Stimulated activated CD4-positive, alpha-beta T cell treated with anti-CD3 and anti-CD28 coated beads, TNF-alpha, amount 100 ng/mL, for 24 hours (primary cell): ENCODE data around the gene PMP22.
"Not testable (repeated sequence)": the region's sequence is repeated elsewhere in the genome, so short reads cannot be mapped to it uniquely, and the experiment has no call there.

Experiments
- DNase-seq, 3 experiments: peaks; one replicate each; pipeline ENCODE4 v3.0.0-alpha.2; 2020; ENCODE audit warnings: low read depth in 3 of 3

PMP22 gene

DNA sequence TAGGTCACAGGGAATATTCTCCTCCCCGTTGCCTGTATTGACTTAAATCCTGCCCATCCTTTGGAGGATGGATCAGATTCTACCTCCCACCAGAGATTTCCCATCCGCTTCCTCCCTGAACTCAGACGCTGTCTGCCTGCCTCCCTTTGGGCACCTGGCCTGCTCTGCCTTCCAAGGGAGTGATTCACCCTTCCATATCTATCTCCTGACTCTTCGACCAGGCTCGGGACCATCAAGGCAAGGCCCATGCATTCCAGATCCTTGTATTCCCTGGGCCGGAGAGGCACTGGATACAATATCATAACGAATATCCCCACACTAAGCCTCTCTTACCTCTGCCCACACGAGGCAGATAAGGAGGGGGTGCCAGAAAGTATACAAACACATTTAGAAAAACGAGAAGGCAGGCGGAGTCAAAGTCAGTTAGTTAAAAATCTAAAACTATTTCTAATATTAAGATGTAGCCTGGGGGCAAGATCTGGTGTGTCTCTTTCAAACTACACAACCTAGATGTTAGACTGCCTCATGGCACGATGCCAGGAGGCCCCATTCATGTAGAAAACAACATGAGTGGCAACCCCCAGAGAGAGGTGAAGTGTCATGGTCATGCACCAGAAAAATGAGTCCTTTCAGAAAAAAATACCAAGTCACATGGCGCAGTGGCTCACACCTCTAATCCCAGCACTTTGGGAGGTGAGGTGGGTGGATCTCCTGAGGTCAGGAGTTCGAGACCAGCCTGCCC, 9.2 kb downstream of the PMP22 start:
- no peak for DNase-seq

DNA sequence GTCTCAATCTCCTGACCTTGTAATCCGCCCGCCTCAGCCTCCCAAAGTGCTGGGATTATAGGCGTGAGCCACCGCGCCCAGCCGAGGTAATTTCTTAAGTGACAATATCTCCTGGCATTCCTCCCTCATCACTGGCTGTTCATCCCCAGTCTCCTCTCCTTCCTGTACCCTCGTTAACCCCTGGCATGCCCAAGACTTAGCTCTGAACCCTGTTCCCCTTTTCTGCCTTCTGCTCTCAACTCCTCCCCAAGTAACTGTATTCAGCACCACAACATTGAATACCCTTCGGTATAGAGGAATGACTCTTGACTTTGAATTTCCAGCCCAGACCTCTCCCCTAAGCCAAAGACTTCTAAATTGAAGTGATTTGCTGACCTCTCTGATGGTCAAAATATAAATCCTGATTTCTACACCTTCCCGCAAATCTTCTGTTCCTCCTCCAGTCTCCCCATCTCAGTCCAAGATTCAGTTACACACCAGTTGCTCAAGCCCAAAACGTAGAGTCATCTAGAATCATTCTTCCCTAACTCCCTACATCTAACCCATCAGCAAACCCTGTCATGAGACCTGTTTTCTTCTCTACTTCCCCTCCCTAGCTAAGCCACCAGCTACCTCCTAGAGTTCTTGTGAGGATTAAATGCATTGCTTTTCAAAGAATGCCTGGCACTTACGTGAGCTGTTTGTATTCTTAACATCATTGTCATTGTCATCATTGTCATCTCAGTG, 14.8 kb downstream of the PMP22 start:
- DNase-seq = no peak

DNA sequence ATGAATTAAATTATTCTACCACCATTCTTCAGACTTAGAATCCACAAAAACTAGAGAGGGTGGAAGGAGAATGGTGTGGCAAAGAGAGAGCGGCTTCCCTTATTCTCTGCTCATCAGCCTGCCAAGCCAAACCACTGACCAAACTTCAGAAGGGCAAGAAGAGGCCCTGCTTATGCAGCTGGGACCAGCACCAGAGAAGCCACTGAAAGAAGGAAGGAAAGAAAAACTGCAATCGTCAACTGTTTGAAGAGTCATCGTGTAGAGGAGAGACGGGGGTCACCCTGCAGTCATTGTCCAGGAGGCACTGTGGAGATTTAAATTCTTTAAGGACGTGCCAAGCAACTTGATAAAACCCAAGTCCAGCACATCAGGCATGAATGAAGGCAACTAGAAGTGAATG, 15.6 kb downstream of the PMP22 start:
- DNase-seq = no peak

DNA sequence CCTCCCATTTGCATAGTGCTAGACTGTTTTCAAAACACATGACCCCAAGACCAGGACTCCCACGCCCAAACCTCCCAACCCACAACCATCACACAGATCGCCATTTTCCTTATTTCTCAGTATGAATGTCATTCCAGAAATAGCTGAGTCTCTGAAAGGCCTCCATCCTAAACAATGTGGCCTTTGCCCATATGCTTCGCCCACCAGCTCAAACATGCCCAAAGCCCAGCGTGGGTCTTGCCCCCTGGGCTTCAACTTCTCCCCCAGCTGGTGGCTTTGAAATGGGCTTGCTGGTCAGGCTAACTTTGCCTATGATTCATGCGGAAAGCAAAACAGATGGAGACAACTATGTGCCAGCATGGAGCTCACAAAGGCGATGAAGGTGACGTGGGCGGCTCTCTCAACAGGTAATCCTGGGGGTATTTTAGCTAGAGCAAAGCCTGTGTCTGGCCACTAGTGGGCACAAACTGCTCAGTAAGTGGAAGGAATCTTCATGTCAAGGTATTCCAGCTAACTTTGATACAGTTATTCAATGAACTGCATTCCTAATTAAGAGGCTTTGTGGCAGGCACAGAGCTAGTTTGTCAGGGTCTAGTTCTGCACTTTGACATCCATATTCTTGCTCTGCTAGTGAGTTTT, 17.1 kb downstream of the PMP22 start:
- DNase-seq = no peak

DNA sequence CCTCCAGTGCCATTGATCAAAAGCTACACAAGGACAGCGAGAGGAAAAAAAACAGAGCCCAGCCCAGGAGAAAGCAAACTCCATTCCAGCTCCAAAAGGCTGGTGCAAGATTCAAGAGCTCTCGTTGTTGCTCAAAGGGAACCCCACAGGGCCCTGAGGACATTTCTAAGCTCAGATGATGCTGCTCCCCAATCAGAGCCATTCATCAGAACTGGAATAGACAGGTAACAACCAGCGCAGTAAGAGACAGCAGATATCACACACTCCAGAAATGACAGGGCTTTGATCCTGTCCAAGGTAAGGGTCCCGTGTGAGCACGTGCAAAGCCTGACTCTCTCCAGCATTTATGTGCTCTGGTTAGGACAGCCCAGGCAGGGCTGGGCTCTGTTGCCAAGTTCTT, 20.1 kb downstream of the PMP22 start:
- DNase-seq = no peak

DNA sequence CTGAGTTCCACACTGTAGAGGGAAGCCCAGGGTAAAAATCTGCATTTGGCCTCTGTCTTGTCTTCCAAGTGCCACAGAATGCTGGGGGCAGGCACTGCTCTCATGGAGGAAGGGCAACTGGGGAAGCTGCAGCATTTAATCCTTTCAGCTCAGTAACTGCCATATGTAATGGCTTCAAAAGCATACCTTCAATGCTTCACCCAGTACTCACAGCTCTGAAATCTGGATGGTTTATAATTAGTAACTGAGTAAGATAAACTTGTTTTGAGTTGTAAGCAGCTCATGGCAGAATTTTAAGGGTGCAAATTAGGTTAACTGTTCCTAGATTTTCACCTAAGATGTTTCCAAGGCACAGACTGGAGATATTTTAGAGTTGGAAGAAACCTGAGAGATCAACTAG, 24.5 kb downstream of the PMP22 start:
- DNase-seq = no peak

DNA sequence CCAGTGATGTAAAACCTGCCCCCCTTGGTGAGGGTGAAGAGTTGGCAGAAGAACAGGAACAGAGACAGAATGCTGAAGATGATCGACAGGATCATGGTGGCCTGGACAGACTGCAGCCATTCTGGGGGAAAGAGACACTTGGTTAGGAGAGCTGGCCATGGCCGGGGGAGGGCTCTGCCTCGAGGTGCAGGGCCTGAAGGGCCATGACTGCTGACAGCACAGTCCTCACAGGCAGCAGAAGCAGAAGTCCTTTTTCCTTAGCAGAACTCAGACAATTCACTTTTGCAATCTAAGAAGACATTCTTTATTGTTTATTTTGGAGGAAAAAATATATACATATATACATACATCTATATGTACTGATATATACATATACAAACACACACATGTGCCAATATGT, 25.6 kb downstream of the PMP22 start:
- DNase-seq = no peak

DNA sequence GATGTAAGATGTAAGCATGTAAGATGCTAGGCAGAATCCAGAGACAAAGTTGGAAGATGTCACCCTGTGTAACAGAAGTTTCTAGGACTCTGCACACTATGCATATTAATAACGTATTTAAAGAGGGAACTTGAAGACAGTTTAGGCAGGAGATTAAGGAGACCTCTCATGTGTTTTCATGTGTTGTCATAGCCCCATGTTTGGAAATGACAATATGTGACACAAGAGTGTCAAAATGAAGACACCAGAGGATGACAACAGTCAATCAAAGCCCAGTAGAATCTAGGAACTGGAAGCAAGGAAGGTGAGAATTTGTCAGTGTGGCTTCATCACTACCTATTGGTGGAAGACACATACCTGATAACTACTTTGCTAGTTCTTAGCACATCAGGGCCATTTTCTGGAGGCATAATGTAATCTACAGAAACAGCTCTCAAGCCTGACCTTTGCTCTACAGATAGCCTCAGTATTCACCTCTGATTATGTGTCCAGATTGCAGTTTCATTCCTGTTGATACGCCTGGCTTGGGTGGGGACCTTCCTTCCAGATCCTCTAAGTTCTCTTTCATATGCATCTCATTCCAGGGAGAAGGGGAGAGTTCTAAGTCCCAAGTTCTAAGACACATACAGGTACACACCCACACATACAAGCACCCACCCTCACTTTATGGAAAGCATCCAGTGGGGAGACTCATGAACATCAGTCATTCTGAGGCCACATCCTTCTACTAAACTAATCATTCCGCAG, 26.3 kb downstream of the PMP22 start:
- DNase-seq = no peak

DNA sequence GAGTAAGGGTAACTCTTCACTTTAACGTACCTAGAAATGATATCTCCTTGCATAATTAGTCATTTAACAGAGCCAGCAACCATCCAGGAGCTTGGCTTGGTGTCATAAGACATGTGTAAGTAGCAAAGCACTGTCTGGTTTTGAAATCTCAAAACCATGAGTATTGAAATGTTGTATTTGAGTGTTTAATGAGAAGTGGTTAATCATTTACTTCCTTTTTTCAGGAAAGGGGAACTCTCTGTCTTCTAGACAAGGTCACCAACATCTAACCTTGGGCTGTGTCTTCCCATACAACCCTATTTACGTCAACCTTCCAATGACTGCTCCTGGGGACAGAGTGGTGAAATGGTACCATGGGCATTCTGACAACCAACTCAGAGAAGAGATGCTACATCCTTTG, 27.1 kb downstream of the PMP22 start:
- no peak for DNase-seq

DNA sequence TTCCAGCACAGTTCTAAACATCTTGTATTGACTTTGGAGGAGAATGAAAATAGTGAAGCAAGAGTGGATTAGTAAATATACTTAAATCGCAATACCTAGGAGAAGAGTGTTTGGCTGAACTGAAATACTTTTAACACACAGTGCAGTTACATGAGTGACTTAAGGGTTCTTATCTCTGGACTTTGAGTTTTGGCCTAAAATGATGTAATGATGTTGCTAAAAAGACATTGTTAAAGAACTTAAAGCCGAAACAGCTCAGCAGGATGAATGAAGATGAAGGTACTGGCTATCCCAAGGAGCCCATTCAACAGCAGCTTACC, 28.1 kb downstream of the PMP22 start:
- no peak for DNase-seq

DNA sequence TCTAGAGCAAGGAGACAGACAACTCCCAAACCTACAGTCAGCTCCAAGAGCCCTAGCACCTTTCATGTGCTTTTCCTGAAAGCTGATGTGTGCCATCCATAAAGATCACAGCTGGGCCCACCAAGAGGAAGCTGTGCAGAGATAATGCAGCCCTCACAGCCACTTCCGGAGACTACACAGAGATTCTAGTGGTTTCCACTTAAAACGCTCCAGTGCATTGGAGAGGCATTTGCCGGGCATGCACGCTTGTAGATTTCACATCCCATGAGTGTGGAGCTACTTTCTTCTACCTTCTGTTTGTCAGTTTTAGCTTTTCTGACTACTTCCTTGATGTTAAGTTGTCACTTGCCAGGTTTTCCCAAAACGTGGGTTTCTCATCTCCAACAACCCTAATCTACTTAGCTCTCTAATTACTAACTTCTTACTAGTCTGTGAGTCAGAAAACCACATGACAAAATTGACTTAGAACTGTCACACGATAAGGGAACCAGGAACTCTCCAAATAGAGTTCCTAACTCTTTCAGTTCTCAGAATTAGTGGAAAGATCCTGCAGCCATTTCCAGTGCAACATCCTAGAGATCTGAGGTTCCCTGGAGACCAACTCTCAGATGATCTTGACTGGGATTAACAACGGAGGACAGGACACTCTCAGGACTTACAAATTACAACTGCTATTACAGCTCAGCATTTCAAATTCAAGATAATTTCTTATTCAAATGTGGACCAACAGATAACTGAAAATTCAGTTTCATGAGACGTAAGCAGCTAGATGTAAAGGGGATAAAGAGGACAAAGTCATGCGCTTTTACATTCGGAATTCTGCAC, 28.6 kb downstream of the PMP22 start:
- no peak for DNase-seq

DNA sequence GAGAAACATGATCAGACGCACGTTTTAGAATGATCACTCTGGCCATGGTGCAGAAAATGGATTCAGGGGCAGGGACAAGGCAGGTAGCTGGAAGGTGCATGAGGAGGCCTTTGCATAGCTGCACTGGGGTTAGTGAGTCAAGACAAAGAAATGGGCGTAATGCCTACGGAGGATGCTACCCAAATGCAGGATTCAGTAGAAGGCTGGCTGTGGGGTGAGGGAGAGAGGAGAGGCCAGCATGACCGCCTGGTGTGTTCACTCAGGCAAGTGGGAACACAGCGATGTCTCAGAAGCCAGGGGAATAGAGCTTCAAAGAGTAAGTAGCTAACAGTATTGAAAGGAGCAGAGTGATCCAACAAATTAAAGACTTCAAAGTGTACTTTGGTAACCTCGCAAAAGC, 31.2 kb downstream of the PMP22 start:
- DNase-seq = no peak

DNA sequence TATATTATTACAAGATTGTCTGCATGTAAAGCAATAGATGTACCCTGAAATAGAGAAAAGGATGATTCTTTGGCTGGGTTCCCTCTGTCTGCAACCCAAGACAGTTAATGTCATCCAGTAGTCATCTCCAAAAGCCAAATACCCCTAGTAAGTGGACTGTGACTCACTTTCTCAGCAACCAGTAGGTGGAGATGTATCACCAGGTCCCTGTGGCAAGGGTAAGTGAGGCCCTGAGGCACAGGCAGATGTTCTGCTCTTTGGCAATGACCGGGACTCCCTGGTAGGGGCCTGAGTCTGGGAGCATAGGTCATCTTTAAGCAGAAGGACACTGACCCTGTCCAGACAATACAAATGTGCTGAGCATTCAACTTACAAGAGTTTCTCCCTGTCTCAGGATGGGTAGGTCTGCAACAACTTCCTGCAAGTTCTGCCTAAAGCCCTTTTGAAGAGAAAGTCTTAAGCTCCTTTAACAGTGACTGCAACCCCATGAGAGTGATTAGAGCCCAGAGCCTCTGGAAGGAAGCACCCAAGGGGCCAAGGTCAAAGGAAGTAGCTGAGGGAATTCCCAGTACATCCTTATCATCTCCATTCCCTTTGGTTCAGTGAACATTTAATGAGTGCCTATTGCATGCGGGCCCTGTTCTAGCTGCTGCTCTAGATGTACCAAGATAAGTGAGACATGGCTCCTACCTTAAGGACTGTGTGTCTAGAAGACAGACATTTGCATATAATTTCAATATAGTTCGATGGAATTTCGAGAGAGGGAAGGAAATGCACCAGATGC, 31.9 kb downstream of the PMP22 start:
- no peak for DNase-seq

DNA sequence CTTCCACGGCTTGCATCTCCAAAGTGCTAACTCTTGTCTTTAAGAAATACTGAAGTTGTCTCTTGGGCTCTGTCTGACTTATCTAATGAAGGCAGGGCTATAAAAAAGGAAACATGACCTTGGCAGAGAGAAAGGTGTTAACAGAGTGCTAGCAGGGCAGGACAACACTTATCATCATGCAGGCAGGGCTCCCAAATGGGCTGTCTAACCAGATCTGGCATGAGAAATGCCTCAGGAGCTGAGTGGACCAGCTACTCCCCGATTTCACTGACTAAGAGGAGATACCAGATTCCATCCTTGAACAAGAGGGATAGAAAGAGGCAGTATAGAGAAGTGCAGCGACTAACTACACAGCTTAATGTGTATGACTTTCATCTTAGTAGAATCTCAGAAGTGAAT, 32.6 kb downstream of the PMP22 start:
- DNase-seq = no peak

DNA sequence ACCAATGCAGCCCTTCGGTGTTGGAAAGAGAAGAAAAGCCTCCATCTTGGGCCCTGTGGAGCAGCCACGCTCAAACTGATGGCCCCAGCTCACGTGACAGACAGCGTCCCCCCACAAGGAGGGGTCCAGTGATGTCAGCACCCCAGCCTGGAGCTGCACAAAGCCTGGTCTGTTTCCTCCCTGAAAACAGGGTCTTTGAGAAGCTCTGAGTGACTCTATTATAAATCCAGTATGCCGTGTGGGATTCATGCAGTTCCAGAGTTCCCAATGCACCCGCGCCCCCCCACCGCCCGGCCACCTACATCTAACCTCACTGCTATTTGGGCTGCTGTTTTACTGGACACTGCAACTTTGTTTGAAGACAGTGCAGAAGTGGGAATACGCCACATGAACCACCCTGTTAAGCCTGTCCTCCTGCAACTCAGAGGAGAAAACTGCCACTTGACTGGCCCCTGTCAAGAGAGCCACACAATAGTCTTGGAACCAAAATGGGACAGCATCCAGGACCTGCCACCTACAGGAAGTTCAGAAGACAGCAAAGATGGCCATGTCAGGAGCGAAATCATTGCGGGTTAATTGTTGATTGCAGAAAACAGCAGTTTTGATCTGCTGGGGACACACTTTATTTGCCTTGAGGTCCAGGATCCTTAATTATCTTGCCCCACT, 33.1 kb downstream of the PMP22 start:
- DNase-seq = no peak

DNA sequence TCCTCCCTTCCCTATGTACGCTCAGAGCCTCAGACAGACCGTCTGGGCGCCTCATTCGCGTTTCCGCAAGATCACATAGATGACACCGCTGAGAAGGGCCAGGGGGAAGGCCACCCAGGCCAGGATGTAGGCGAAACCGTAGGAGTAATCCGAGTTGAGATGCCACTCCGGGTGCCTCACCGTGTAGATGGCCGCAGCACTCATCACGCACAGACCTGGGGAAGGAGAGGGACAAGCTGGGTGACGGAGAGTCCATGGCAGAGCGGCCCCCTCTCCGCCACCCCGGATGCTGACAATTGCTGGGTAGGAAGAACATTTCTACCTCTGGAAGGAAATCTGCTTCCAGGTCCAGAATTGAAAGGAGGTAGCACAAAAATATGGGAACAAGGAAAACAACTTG, 34.3 kb downstream of the PMP22 start:
- no peak for DNase-seq

DNA sequence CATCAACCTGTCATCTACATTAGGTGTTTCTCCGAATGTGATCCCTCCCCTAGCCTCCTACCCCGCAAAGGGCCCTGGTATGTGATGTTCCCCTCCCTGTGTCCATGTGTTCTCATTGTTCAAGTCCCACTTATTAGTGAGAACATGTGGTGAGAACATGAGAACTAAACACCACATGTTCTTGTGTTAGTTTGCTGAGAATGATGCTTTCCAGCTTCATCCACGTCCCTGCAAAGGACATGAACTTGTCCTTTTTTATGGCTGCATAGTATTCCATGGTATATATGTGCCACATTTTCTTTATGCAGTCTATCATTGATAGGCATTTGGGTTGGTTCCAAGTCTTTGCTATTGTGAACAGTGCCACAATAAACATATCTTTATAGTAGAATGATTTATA, 43.3 kb downstream of the PMP22 start:
- not testable (repeated sequence) for DNase-seq

DNA sequence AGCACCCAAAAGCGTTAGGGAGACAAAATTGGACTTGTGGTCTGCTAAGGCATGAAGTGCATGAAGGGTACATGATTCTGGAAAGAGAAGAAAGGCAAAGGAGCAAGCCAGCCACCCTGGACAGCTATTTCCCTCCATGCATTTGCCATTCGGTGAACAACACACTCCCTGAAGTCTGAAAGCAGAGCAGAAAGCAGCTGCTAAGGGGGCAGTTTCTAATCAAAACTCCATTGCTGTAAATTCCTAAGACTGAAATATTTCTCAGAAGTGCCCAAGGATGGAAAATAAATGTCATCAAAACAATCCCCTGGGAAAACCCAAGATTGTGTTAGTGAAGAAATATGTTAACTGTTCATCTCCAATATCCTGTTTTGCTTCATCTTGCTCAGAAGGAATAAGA, 44.3 kb downstream of the PMP22 start:
- no peak for DNase-seq

DNA sequence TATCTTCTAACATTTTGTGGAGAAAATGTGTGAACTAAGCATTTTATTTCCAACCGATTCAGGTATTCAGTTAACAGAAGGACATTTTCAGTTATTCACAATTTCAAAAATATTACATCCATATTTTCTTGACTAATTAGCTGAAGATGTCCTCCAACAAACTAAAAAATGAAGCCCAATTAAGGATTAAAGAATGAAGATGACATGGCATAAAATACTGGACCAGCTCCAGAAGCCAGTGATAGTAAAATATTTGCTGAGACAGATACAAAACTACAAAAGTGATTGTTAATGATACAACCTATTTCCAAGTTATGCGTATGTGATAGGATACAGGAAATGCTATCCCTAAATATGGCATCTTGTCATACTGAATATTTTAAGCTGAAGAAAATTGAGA, 48.6 kb downstream of the PMP22 start:
- no peak for DNase-seq

DNA sequence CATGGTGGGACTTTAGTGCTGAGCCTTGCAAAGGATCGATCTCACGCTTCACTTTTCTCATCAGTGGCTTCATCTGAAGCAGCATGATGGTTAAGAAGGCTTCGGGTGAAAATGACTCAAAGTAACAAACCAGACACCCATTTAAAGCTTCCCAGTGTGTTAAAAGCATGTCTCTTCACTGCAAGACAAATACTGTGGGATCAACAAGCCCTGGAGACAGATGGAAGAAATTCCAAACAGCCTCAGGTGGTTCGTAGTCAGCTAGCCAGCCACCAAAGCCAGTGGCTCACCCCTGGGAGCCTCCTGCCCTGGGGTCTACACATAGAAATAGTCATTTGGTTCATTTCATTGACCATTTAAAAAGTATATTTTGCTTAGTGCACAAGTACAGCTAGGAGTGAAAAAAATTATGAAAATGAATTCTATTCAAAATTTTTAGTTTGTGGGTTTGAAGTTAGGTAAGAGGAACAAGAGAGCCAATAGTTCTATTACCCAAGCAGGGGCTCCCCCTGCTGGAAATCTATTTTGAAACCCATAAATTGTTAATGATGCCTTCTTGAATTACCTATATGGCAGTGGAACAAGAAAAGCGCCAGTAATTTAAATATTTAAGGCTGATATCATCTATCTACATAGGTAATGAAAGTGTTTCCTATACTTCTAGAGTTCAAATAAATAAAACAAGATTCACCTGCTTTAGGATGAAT, 51.6 kb downstream of the PMP22 start:
- no peak for DNase-seq
